ENCODE results near the gene LRMDA. TPM values are rescaled to one million over a fixed set of nuclear protein-coding genes. Genes with fewer than 3 reads are reported as not detected.

LRMDA gene
- total RNA-seq, 1 experiment from 2014 or later = not detected

GRCh38 chr10:75826846-75827245, 395.4 kb downstream of the LRMDA start:
- H3K9me3 ChIP-seq (ENCODE audit: low read length) = no peaks in the 10 kb centered on the region
- H3K27ac ChIP-seq (ENCODE audit: low read length) = no peak overlapping the region
- no peak overlapping the region for H3K4me3 ChIP-seq (ENCODE audit: low read length)
- no peaks in the 10 kb centered on the region for H3K79me2 ChIP-seq (ENCODE audit: low read length)
- no peaks in the 10 kb centered on the region for H3K27me3 ChIP-seq (ENCODE audit: low read length)
- no peaks in the 10 kb centered on the region for H4K20me1 ChIP-seq (ENCODE audit: insufficient read depth, low read depth, low read length)
- no peak overlapping the region for H3K9ac ChIP-seq (ENCODE audit: low read length)
- no peak overlapping the region for H3K4me2 ChIP-seq (ENCODE audit: low read depth, low read length, poor library complexity, severe bottlenecking)
- no peak overlapping the region for H2AFZ ChIP-seq (ENCODE audit: low read length)
- H3K4me1 ChIP-seq (ENCODE audit: low read length) = no peaks in the 10 kb centered on the region
- no peak for DNase-seq
- no peaks in the 10 kb centered on the region for H3K9me2 ChIP-seq (replicated peaks; ENCODE audit: insufficient read depth, low read length)
- no peaks in the 10 kb centered on the region for H3K36me3 ChIP-seq (ENCODE audit: insufficient read depth, low read length)

- Histone ChIP-seq H2AFZ (ENCODE audit: low read length) (no peak overlapping the region), H3K4me2 (ENCODE audit: low read depth, low read length, poor library complexity, severe bottlenecking) (no peak overlapping the region)
These were observed 396.2 kb downstream of the LRMDA start for GRCh38 chr10:75827587-75828021.

DNA sequence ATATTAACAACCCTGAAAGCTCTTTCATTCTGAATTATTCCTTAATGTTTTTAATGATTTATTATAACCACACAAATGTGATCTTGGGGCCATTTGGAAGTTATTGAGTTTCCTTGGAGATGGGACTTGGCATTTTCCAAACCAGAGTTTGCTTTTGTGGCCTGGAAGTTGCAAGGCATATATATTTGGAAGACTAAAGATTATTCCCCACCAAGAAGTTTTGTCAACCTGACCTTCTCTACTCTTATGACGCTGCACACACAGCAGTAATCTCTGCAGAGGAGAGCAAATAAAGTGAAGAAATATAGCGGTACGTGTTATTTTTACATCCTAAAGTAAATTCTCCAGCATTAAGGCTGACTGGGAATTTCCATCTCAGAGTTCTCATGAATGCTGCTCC, 397.0 kb downstream of the LRMDA start:
- no peak overlapping the region for H2AFZ ChIP-seq (ENCODE audit: low read length)
- H3K9me2 ChIP-seq (replicated peaks; ENCODE audit: insufficient read depth, low read length) = no peaks in the 10 kb centered on the region
- no peaks in the 10 kb centered on the region for H3K9me3 ChIP-seq (ENCODE audit: low read length)
- H3K36me3 ChIP-seq (ENCODE audit: insufficient read depth, low read length) = no peaks in the 10 kb centered on the region
- no peak overlapping the region for H3K4me3 ChIP-seq (ENCODE audit: low read length)
- no peaks in the 10 kb centered on the region for H4K20me1 ChIP-seq (ENCODE audit: insufficient read depth, low read depth, low read length)
- no peaks in the 10 kb centered on the region for H3K4me1 ChIP-seq (ENCODE audit: low read length)
- no peak overlapping the region for H3K27ac ChIP-seq (ENCODE audit: low read length)
- no peak overlapping the region for H3K4me2 ChIP-seq (ENCODE audit: low read depth, low read length, poor library complexity, severe bottlenecking)
- no peak for DNase-seq
- no peak overlapping the region for H3K9ac ChIP-seq (ENCODE audit: low read length)
- no peaks in the 10 kb centered on the region for H3K27me3 ChIP-seq (ENCODE audit: low read length)
- H3K79me2 ChIP-seq (ENCODE audit: low read length) = no peaks in the 10 kb centered on the region

More at GRCh38 chr10:75827587-75828021, 396.2 kb downstream of the LRMDA start:
- no peaks in the 10 kb centered on the region for H3K9me2 ChIP-seq (replicated peaks; ENCODE audit: insufficient read depth, low read length)
- H3K27ac ChIP-seq (ENCODE audit: low read length) = no peak overlapping the region
- DNase-seq = no peak
- H3K36me3 ChIP-seq (ENCODE audit: insufficient read depth, low read length) = no peaks in the 10 kb centered on the region
- H3K9me3 ChIP-seq (ENCODE audit: low read length) = no peaks in the 10 kb centered on the region
- H4K20me1 ChIP-seq (ENCODE audit: insufficient read depth, low read depth, low read length) = no peaks in the 10 kb centered on the region
- no peak overlapping the region for H3K4me3 ChIP-seq (ENCODE audit: low read length)
- no peak overlapping the region for H3K9ac ChIP-seq (ENCODE audit: low read length)
- H3K27me3 ChIP-seq (ENCODE audit: low read length) = no peaks in the 10 kb centered on the region
- no peaks in the 10 kb centered on the region for H3K79me2 ChIP-seq (ENCODE audit: low read length)
- no peaks in the 10 kb centered on the region for H3K4me1 ChIP-seq (ENCODE audit: low read length)

- Histone ChIP-seq H3K36me3 (ENCODE audit: insufficient read depth, low read length) (no peaks in the 10 kb centered on the region), H3K4me1 (ENCODE audit: low read length) (no peaks in the 10 kb centered on the region), H4K20me1 (ENCODE audit: insufficient read depth, low read depth, low read length) (no peaks in the 10 kb centered on the region), H2AFZ (ENCODE audit: low read length) (no peak overlapping the region), H3K9ac (ENCODE audit: low read length) (no peak overlapping the region), H3K9me3 (ENCODE audit: low read length) (no peaks in the 10 kb centered on the region), H3K4me2 (ENCODE audit: low read depth, low read length, poor library complexity, severe bottlenecking) (no peak overlapping the region), H3K27ac (ENCODE audit: low read length) (no peak overlapping the region), H3K27me3 (ENCODE audit: low read length) (no peaks in the 10 kb centered on the region), H3K9me2 (replicated peaks; ENCODE audit: insufficient read depth, low read length) (no peaks in the 10 kb centered on the region), H3K4me3 (ENCODE audit: low read length) (no peak overlapping the region), H3K79me2 (ENCODE audit: low read length) (no peaks in the 10 kb centered on the region)
- DNase-seq = no peak
These were observed 404.6 kb downstream of the LRMDA start for GRCh38 chr10:75836064-75836463.

- H3K36me3 ChIP-seq (ENCODE audit: insufficient read depth, low read length) = no peaks in the 10 kb centered on the region
- no peak overlapping the region for H3K4me3 ChIP-seq (ENCODE audit: low read length)
- H3K9me3 ChIP-seq (ENCODE audit: low read length) = no peaks in the 10 kb centered on the region
- no peak overlapping the region for H3K4me2 ChIP-seq (ENCODE audit: low read depth, low read length, poor library complexity, severe bottlenecking)
- H4K20me1 ChIP-seq (ENCODE audit: insufficient read depth, low read depth, low read length) = no peaks in the 10 kb centered on the region
- no peak for DNase-seq
- no peak overlapping the region for H3K27ac ChIP-seq (ENCODE audit: low read length)
- no peaks in the 10 kb centered on the region for H3K4me1 ChIP-seq (ENCODE audit: low read length)
- H3K79me2 ChIP-seq (ENCODE audit: low read length) = no peaks in the 10 kb centered on the region
- H3K9me2 ChIP-seq (replicated peaks; ENCODE audit: insufficient read depth, low read length) = no peaks in the 10 kb centered on the region
- H3K9ac ChIP-seq (ENCODE audit: low read length) = no peak overlapping the region
- H3K27me3 ChIP-seq (ENCODE audit: low read length) = no peaks in the 10 kb centered on the region
- H2AFZ ChIP-seq (ENCODE audit: low read length) = no peak overlapping the region
These were observed 407.1 kb downstream of the LRMDA start for GRCh38 chr10:75838486-75838885.

DNA sequence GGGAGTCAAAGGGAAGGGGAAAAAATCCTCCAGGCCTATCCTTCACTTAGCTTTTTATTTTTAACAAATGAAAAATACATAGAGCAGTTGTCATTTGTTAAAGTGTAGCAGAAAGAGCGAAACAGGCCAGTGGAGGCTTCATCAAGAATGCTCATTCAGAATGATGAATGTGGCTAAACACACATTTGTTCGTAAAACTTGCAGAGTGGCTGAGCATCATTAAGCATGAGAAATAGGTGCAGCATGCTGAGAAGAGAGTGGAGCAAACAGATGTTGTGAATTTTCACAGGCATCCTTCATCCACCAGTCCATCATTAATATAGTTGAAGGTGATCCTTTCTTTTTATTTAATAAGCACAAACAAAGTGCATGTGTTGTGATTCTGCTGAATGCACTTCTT, 407.6 kb downstream of the LRMDA start:
- H3K27ac ChIP-seq (ENCODE audit: low read length) = no peak overlapping the region
- no peak overlapping the region for H3K4me3 ChIP-seq (ENCODE audit: low read length)
- no peaks in the 10 kb centered on the region for H3K36me3 ChIP-seq (ENCODE audit: insufficient read depth, low read length)
- no peaks in the 10 kb centered on the region for H3K27me3 ChIP-seq (ENCODE audit: low read length)
- no peaks in the 10 kb centered on the region for H3K79me2 ChIP-seq (ENCODE audit: low read length)
- DNase-seq = no peak
- no peaks in the 10 kb centered on the region for H4K20me1 ChIP-seq (ENCODE audit: insufficient read depth, low read depth, low read length)
- H3K4me1 ChIP-seq (ENCODE audit: low read length) = no peaks in the 10 kb centered on the region
- H3K9ac ChIP-seq (ENCODE audit: low read length) = no peak overlapping the region
- no peak overlapping the region for H2AFZ ChIP-seq (ENCODE audit: low read length)
- H3K9me2 ChIP-seq (replicated peaks; ENCODE audit: insufficient read depth, low read length) = no peaks in the 10 kb centered on the region
- no peaks in the 10 kb centered on the region for H3K9me3 ChIP-seq (ENCODE audit: low read length)
- H3K4me2 ChIP-seq (ENCODE audit: low read depth, low read length, poor library complexity, severe bottlenecking) = no peak overlapping the region

GRCh38 chr10:75841266-75841665, 409.8 kb downstream of the LRMDA start:
- Histone ChIP-seq H3K27ac (ENCODE audit: low read length) (no peak overlapping the region), H3K9ac (ENCODE audit: low read length) (no peak overlapping the region), H3K9me3 (ENCODE audit: low read length) (no peaks in the 10 kb centered on the region), H3K4me1 (ENCODE audit: low read length) (no peaks in the 10 kb centered on the region), H4K20me1 (ENCODE audit: insufficient read depth, low read depth, low read length) (no peaks in the 10 kb centered on the region), H3K4me2 (ENCODE audit: low read depth, low read length, poor library complexity, severe bottlenecking) (no peak overlapping the region), H3K4me3 (ENCODE audit: low read length) (no peak overlapping the region), H3K36me3 (ENCODE audit: insufficient read depth, low read length) (no peaks in the 10 kb centered on the region), H3K79me2 (ENCODE audit: low read length) (no peaks in the 10 kb centered on the region), H3K27me3 (ENCODE audit: low read length) (no peaks in the 10 kb centered on the region), H3K9me2 (replicated peaks; ENCODE audit: insufficient read depth, low read length) (no peaks in the 10 kb centered on the region), H2AFZ (ENCODE audit: low read length) (no peak overlapping the region)
- DNase-seq = no peak

DNA sequence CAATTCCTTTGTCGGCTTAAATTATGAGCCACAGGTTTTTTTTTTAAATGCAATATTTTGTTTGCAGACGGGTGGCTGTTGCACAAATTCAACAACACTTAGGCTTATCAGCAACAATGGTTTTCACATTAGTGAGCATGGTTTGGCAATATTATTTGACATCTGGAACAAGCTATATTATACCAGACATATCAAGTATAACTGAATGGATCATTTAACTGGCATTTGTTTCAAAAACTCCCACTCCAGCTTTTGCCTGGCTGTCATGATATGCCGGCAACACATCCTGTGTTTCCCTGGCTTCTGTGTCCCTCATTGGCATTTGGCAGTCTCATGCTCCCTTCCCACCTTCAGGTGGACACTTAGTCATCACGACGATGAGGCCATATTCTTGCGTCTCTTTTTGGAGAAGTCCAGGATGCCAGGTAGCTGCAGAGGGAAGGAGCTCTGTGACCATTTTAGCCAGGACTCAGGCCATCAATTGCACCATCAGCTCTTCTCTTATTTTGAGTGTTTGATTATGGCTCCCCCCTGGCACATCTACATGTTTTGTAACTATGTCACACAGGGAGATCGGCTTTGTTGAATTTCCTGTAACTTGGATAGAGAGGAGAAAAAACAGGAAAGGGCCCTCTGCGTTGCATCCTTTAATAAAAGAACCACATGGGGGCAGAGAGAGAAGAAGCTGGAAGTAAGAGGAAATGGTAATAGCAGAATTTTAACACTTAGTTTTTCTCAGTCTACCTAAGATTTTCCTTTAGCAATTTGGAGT, 413.9 kb downstream of the LRMDA start:
- H3K9ac ChIP-seq (ENCODE audit: low read length) = no peak overlapping the region
- no peak overlapping the region for H3K27ac ChIP-seq (ENCODE audit: low read length)
- H3K4me3 ChIP-seq (ENCODE audit: low read length) = no peak overlapping the region
- no peaks in the 10 kb centered on the region for H3K4me1 ChIP-seq (ENCODE audit: low read length)
- no peaks in the 10 kb centered on the region for H3K9me3 ChIP-seq (ENCODE audit: low read length)
- no peak overlapping the region for H3K4me2 ChIP-seq (ENCODE audit: low read depth, low read length, poor library complexity, severe bottlenecking)
- no peaks in the 10 kb centered on the region for H3K36me3 ChIP-seq (ENCODE audit: insufficient read depth, low read length)
- H2AFZ ChIP-seq (ENCODE audit: low read length) = no peak overlapping the region
- H3K27me3 ChIP-seq (ENCODE audit: low read length) = no peaks in the 10 kb centered on the region
- no peaks in the 10 kb centered on the region for H3K9me2 ChIP-seq (replicated peaks; ENCODE audit: insufficient read depth, low read length)
- H3K79me2 ChIP-seq (ENCODE audit: low read length) = no peaks in the 10 kb centered on the region
- no peaks in the 10 kb centered on the region for H4K20me1 ChIP-seq (ENCODE audit: insufficient read depth, low read depth, low read length)
- no peak for DNase-seq
